Parathyroid adenoma (tissue), 2 donors: Measurements from ENCODE around the gene EFCAB6.

Experiments used
- H2AFZ ChIP-seq: fragments of 300-600 bp; sonication (generic); one replicate; pipeline ENCODE4 v1.7.0; 2017; ENCODE audit warnings: antibody characterized with exemption, mild to moderate bottlenecking
- H3K27ac ChIP-seq: fragments of 300-600 bp; sonication (generic); one replicate; pipeline ENCODE4 v1.7.0; 2017
- H3K27me3 ChIP-seq: fragments of 300-600 bp; sonication (generic); one replicate; pipeline ENCODE4 v1.7.0; 2017; ENCODE audit warnings: low read length; ENCODE audit not compliant: control insufficient read depth, insufficient read depth
- H3K36me3 ChIP-seq: fragments of 300-600 bp; sonication (generic); one replicate; pipeline ENCODE4 v1.7.0; 2017; ENCODE audit warnings: low read length; ENCODE audit not compliant: control insufficient read depth, insufficient read depth
- H3K4me1 ChIP-seq: fragments of 300-600 bp; sonication (generic); one replicate; pipeline ENCODE4 v1.7.0; 2017; ENCODE audit warnings: control low read depth
- H3K4me2 ChIP-seq: fragments of 300-600 bp; sonication (generic); one replicate; pipeline ENCODE4 v1.7.0; 2017; ENCODE audit warnings: low read length
- H3K4me3 ChIP-seq: fragments of 300-600 bp; sonication (generic); one replicate; pipeline ENCODE4 v1.7.0; 2017; ENCODE audit warnings: low read depth, low read length
- H3K79me2 ChIP-seq: fragments of 300-600 bp; sonication (generic); one replicate; pipeline ENCODE4 v1.7.0; 2017; ENCODE audit warnings: control low read depth
- H3K9ac ChIP-seq: fragments of 300-600 bp; sonication (generic); one replicate; pipeline ENCODE4 v1.7.0; 2017; ENCODE audit warnings: mild to moderate bottlenecking
- H3K9me3 ChIP-seq: fragments of 300-600 bp; sonication (generic); one replicate; pipeline ENCODE4 v1.7.0; 2017; ENCODE audit warnings: low read length; ENCODE audit not compliant: control insufficient read depth
- CTCF ChIP-seq: fragments of 300-600 bp; sonication (generic); IDR thresholded peaks from one replicate; pipeline ENCODE4 v1.7.0; 2017; ENCODE audit warnings: antibody characterized with exemption, mild to moderate bottlenecking
- donor health status: primary hyperparathyroidism.

The EFCAB6 gene

GRCh38 chr22:43707648-43708047, 104.5 kb downstream of the EFCAB6 start:
- no peak overlapping the region for H2AFZ ChIP-seq
- H3K4me3 ChIP-seq, result no peak overlapping the region
- no peak for TF ChIP-seq CTCF
- H3K9ac ChIP-seq, result no peak overlapping the region
- H3K9me3 ChIP-seq, result no peaks in the 10 kb centered on the region
- H3K79me2 ChIP-seq, result no peaks in the 10 kb centered on the region
- H3K36me3 ChIP-seq, result no peaks in the 10 kb centered on the region
- H3K4me1 ChIP-seq, result no peaks in the 10 kb centered on the region
- no peak overlapping the region for H3K27ac ChIP-seq
- no peak overlapping the region for H3K4me2 ChIP-seq
- H3K27me3 ChIP-seq, result no peaks in the 10 kb centered on the region

- Histone ChIP-seq H3K79me2 (no peaks in the 10 kb centered on the region), H3K27me3 (no peaks in the 10 kb centered on the region), H3K27ac (no peak overlapping the region), H3K36me3 (no peaks in the 10 kb centered on the region), H3K4me1 (no peaks in the 10 kb centered on the region), H3K4me3 (no peak overlapping the region), H3K4me2 (no peak overlapping the region), H3K9ac (no peak overlapping the region), H3K9me3 (no peaks in the 10 kb centered on the region), H2AFZ (no peak overlapping the region)
- TF ChIP-seq CTCF, result no peak
These were observed 105.4 kb downstream of the EFCAB6 start for GRCh38 chr22:43706571-43707328.

GRCh38 chr22:43706151-43706550, 106.0 kb downstream of the EFCAB6 start:
- Histone ChIP-seq H3K9me3 (no peaks in the 10 kb centered on the region), H3K79me2 (no peaks in the 10 kb centered on the region), H3K36me3 (no peaks in the 10 kb centered on the region), H3K9ac (no peak overlapping the region), H3K4me2 (no peak overlapping the region), H3K4me1 (no peaks in the 10 kb centered on the region), H3K27me3 (no peaks in the 10 kb centered on the region), H3K27ac (no peak overlapping the region), H3K4me3 (no peak overlapping the region), H2AFZ (no peak overlapping the region)
- no peak for TF ChIP-seq CTCF

GRCh38 chr22:43704051-43704450, 108.1 kb downstream of the EFCAB6 start:
- Histone ChIP-seq H3K4me3 (no peak overlapping the region), H3K36me3 (no peaks in the 10 kb centered on the region), H3K9me3 (no peaks in the 10 kb centered on the region), H3K79me2 (no peaks in the 10 kb centered on the region), H3K4me1 (no peaks in the 10 kb centered on the region), H2AFZ (no peak overlapping the region), H3K27ac (no peak overlapping the region), H3K9ac (no peak overlapping the region), H3K27me3 (no peaks in the 10 kb centered on the region), H3K4me2 (no peak overlapping the region)
- no peak for TF ChIP-seq CTCF

- no peaks in the 10 kb centered on the region for H3K79me2 ChIP-seq
- no peaks in the 10 kb centered on the region for H3K9me3 ChIP-seq
- no peak overlapping the region for H2AFZ ChIP-seq
- H3K9ac ChIP-seq, result no peak overlapping the region
- no peak overlapping the region for H3K4me2 ChIP-seq
- no peaks in the 10 kb centered on the region for H3K27me3 ChIP-seq
- no peaks in the 10 kb centered on the region for H3K36me3 ChIP-seq
- no peaks in the 10 kb centered on the region for H3K4me1 ChIP-seq
- TF ChIP-seq CTCF, result no peak
- no peak overlapping the region for H3K4me3 ChIP-seq
- H3K27ac ChIP-seq, result no peak overlapping the region
These were observed 113.7 kb downstream of the EFCAB6 start for GRCh38 chr22:43698403-43698802.
